Epithelial cell of esophagus (primary cell): ENCODE measurements around the gene CSNK1G1.

Experiments
- DNase-seq: peaks from one replicate; pipeline ENCODE4 v3.0.0; 2010; ENCODE audit warnings: low read depth
- H3K4me3 ChIP-seq: 2 replicates; pipeline ENCODE4 v1.5.1; 2011; ENCODE audit warnings: mild to moderate bottlenecking, low read length, control low read depth
- CTCF ChIP-seq: IDR thresholded peaks from 2 replicates; pipeline ENCODE4 v1.5.1; 2011; ENCODE audit warnings: low read depth, mild to moderate bottlenecking, low read length, control low read depth, inconsistent platforms; ENCODE audit not compliant: insufficient read depth; ENCODE audit errors: missing control alignments

The CSNK1G1 gene

DNA sequence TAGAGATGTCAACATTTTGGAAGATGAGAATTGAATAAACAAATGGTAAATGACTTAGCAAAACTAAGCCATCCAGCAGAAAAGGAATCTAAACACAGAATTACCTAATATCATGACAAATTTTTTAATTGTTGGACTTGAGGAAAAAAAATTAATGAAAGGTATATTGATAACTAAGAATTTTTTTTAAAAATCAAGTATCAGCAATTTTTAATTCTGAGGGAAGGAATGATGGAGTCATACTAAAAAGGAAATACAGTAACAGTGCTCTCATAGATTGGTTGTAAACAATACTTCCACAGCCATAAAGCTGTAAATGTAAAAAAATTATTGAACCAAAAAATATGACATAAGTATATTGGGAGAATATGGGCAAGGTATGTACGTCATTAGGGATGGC is 68.0 kb downstream of the CSNK1G1 start:
- TF ChIP-seq CTCF, result no peak
- no peak for DNase-seq
- H3K4me3 ChIP-seq, result no peak overlapping the region

- TF ChIP-seq CTCF, result no peak
- DNase-seq, result no peak
- H3K4me3 ChIP-seq, result no peak overlapping the region
Measured at GRCh38 chr15:64286473-64286872, 69.5 kb downstream of the CSNK1G1 start.

DNA sequence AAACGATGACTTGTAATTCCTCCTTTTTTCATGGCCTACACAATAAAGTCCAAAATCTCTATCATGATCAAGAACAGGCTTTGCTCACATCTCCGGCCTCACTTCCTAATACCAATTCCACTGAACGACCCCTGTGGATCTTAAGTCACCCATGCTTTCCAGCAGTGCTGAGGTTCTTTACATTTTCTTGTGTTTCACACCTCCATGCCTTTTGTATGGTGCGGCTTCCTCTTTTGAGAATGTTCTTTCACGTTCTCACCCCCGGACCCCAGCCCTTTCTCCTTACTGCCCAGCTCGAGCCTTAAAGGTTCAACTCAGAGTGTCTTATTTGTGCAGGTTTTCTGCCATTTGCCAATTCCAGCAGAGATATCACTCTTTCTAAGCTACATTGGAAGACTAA is 70.1 kb downstream of the CSNK1G1 start:
- no peak overlapping the region for H3K4me3 ChIP-seq
- DNase-seq, result no peak
- TF ChIP-seq CTCF, result no peak

DNA sequence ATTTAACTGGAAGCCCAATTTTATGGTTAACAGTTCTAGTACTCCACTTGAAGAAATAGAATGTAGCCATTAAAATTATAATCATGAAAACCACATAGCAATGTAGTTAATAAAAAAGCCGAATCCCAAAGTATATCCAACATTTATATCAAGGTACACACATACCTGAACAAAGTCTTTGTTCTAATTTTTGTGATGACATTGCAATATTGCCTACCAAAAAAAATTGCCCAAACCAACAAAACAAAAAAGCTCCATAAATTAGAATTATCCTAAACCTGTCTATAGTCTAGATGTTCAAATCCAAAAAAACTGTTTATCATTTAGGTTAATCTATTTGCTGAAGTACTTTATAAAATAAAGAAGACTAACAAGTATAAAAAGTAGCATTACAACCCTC is 70.8 kb downstream of the CSNK1G1 start:
- no peak overlapping the region for H3K4me3 ChIP-seq
- TF ChIP-seq CTCF, result no peak
- no peak for DNase-seq

- no peak overlapping the region for H3K4me3 ChIP-seq
- peak; percentile 27 for DNase-seq
- TF ChIP-seq CTCF, result no peak
Measured at GRCh38 chr15:64284042-64284441, 71.9 kb downstream of the CSNK1G1 start.

DNA sequence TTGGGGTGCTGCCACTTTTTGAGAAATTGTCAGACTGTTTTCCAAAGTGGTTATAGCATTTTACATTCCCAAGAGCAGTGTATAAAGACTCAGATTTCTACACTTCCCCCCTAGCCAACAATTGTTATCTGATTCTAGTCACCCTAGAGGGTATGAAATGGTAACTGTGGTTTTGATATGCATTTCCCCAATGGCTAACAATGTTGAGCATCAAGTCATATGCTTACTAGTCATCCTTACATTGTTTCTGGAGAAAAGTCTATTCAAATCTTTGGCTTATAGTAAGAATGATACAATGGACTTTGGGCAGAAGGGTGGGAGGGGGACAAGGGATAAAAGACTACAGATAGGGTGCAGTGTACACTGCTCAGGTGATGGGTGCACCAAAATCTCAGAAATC is 73.3 kb downstream of the CSNK1G1 start:
- TF ChIP-seq CTCF, result no peak
- DNase-seq, result no peak
- H3K4me3 ChIP-seq, result no peak overlapping the region

DNA sequence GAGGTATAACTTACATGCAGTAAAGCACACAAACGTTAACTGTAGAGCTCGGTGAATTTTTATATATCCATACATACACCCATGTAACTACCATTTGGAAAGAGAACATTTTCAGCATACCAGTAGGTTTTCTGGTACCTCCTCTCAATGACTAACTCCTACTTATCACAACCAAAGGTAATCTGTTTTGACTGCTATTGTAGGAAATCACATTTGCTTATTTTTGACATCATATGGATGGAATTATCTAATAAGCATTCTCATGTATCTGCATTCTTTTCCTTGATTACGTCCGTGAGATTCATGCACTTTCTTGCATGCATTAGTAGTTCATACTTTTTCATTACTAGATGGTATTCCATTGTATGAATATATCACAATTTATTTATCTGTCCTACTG is 76.8 kb downstream of the CSNK1G1 start:
- DNase-seq, result no peak
- no peak for TF ChIP-seq CTCF
- H3K4me3 ChIP-seq, result no peak overlapping the region
